SK-N-SH treated with all-trans-retinoic acid at 6 μM for 48 hours (cell line): ENCODE measurements around the gene EWSR1.

ENCODE experiments used
- CSRNP3 ChIP-seq: fragments of 250-450 bp; sonication (Bioruptor Pico); IDR thresholded peaks from 2 replicates; pipeline ENCODE4 v1.5.1; 2021; ENCODE audit warnings: mild to moderate bottlenecking, moderate library complexity
- RARB ChIP-seq: fragments of 250-450 bp; sonication (Bioruptor Pico); IDR thresholded peaks from 2 replicates; pipeline ENCODE4 v1.8.0; 2021; ENCODE audit warnings: mild to moderate bottlenecking, moderate library complexity
- TCF4 ChIP-seq: fragments of 250-450 bp; sonication (Bioruptor Pico); IDR thresholded peaks from 2 replicates; pipeline ENCODE4 v1.8.0; 2021; ENCODE audit warnings: mild to moderate bottlenecking, moderate library complexity, borderline replicate concordance
- TSHZ2 ChIP-seq: fragments of 250-450 bp; sonication (Bioruptor Pico); IDR thresholded peaks from 2 replicates; pipeline ENCODE4 v1.5.0; 2020; ENCODE audit warnings: mild to moderate bottlenecking, moderate library complexity

- TF ChIP-seq CSRNP3 = no peak
- TF ChIP-seq RARB = no peak
- TF ChIP-seq TSHZ2 (CRISPR knock-in tag) = no peak
- TF ChIP-seq TCF4 = no peak
Measured at GRCh38 chr22:29260601-29261315, 7.3 kb upstream of the EWSR1 start.
